Measurements from ENCODE around the gene MYO3B. TPM values are rescaled to one million over a fixed set of nuclear protein-coding genes. Genes with fewer than 3 reads are reported as not detected.
"Not testable (repeated sequence)": the region's sequence is repeated elsewhere in the genome, so short reads cannot be mapped to it uniquely, and the experiment has no call there.

The MYO3B gene
- total RNA-seq, 1 experiment from 2014 or later, result not detected

- no peak for DNase-seq (ENCODE audit: low read depth)
These were observed 164.0 kb downstream of the MYO3B start for GRCh38 chr2:170341684-170342623.

GRCh38 chr2:170344663-170345346 lies 166.9 kb downstream of the MYO3B start:
- DNase-seq (ENCODE audit: low read depth), result no peak

GRCh38 chr2:170345607-170346006 lies 167.7 kb downstream of the MYO3B start:
- DNase-seq (ENCODE audit: low read depth), result no peak

- not testable (repeated sequence) for DNase-seq (ENCODE audit: low read depth)
These were observed 171.3 kb downstream of the MYO3B start for GRCh38 chr2:170349269-170349668.

GRCh38 chr2:170350929-170351826 lies 173.2 kb downstream of the MYO3B start:
- DNase-seq (ENCODE audit: low read depth), result no peak

- no peak for DNase-seq (ENCODE audit: low read depth)
These were observed 175.8 kb downstream of the MYO3B start for GRCh38 chr2:170353723-170354122.

GRCh38 chr2:170354388-170354787 lies 176.4 kb downstream of the MYO3B start:
- DNase-seq (ENCODE audit: low read depth), result no peak

- no peak for DNase-seq (ENCODE audit: low read depth)
These were observed 177.2 kb downstream of the MYO3B start for GRCh38 chr2:170354855-170355780.

GRCh38 chr2:170359466-170359865 lies 181.5 kb downstream of the MYO3B start:
- no peak for DNase-seq (ENCODE audit: low read depth)

GRCh38 chr2:170360546-170361089 lies 182.7 kb downstream of the MYO3B start:
- DNase-seq (ENCODE audit: low read depth), result no peak

GRCh38 chr2:170361090-170361936 lies 183.4 kb downstream of the MYO3B start:
- DNase-seq (ENCODE audit: low read depth), result peak; percentile 50

- no peak for DNase-seq (ENCODE audit: low read depth)
These were observed 184.4 kb downstream of the MYO3B start for GRCh38 chr2:170362313-170362870.

- peak; percentile 29 for DNase-seq (ENCODE audit: low read depth)
These were observed 185.1 kb downstream of the MYO3B start for GRCh38 chr2:170362871-170363631.

- no peak for DNase-seq (ENCODE audit: low read depth)
These were observed 187.1 kb downstream of the MYO3B start for GRCh38 chr2:170365003-170365402.

- no peak for DNase-seq (ENCODE audit: low read depth)
These were observed 187.7 kb downstream of the MYO3B start for GRCh38 chr2:170365686-170366085.

GRCh38 chr2:170368370-170368769 lies 190.4 kb downstream of the MYO3B start:
- DNase-seq (ENCODE audit: low read depth), result no peak

GRCh38 chr2:170369228-170369627 lies 191.3 kb downstream of the MYO3B start:
- no peak for DNase-seq (ENCODE audit: low read depth)

GRCh38 chr2:170369894-170370293 lies 191.9 kb downstream of the MYO3B start:
- DNase-seq (ENCODE audit: low read depth), result peak; percentile 22

Measured in M059J (cell line).